ENCODE measurements around the gene CSF3. TPM values are rescaled to one million over a fixed set of nuclear protein-coding genes. Genes with fewer than 3 reads are reported as not detected.
A peak's percentile ranks its signal among the peaks of the same experiment; 100 is the strongest.

The CSF3 gene
- total RNA-seq, 1 donor from 2014 or later: not detected

GRCh38 chr17:40059729-40060475 lies 44.7 kb downstream of the CSF3 start:
- DNase-seq (ENCODE audit: low spot score) (no peak), ATAC-seq (no peak)

DNA sequence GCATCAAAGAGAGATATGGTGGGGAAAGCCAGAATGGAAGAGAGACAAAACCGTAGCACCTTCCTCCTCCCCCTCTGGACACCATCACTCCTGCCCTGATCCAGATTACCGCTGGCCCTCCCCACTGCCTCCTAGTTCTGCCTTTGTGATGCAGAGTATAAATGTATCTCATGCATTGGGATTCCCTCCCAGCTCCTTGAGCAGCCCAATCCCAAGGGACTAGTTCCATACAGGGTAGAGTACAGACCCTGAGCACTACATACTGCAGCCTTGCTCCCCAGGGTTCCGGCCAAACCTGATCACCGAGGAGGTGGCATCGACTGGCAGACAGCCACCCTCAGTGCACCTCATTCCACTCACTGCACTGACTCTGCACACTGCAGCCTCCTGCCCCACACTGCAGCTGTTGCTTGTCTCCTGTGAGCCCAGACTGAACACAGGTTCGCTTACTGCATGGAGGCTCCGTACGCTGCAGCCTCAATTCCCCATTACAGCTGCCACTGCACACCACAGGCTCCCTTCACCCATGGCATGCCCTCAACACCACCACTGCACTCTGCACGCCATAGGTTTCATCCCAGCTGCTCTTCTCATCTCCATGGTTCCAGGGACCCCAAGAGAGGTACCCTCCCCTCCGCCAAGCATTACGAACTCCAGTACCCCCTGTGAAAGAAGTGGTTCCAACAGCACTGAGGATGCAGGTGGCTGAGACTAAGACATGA lies 45.8 kb downstream of the CSF3 start:
- no peak for ATAC-seq
- DNase-seq (ENCODE audit: low spot score): no peak

- ATAC-seq (no peak), DNase-seq (ENCODE audit: low spot score) (no peak)
These were observed 46.4 kb downstream of the CSF3 start for GRCh38 chr17:40061609-40062038.

GRCh38 chr17:40062329-40063186 lies 47.3 kb downstream of the CSF3 start, which contains the start of gene THRA:
THRA (plus strand) TSS chr17:40062965; CDS start chr17:40074489, 11,524 bp downstream.
- peak; percentile 90 for ATAC-seq

DNA sequence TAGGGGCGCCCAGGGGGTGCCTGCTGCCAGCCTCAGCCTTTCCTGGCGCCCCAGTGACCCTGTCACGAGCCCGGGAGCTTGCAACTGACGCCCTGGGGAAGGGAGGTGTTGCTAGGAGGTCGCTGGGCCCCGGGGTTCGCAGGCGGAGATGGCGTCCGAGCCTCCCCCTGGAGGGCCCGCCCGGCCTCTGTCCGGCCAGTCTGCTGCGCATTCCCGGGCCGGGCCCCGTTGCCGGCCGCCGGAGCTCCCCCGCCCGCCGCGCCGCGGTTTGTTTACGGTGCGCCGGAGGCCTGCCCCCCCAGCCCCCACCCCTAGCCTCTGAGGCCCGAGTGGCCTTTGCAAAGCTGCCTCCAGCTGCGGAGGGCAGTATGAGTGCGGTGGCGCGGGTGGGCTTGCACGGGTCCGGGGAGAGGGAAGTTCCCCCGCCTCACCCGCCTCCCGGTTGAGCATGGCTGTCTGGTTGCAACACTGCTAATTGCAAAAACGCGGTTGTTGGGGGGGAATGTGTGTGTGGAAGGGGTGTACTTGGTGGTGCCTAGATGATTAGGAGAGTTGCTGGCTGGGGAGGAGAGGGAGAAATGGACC lies 48.0 kb downstream of the CSF3 start:
- ATAC-seq (peak; percentile 83), DNase-seq (ENCODE audit: low spot score) (peak; percentile 67)

More at GRCh38 chr17:40062329-40063186, 47.3 kb downstream of the CSF3 start, which contains the start of gene THRA:
- DNase-seq (ENCODE audit: low spot score): peak; percentile 78

DNA sequence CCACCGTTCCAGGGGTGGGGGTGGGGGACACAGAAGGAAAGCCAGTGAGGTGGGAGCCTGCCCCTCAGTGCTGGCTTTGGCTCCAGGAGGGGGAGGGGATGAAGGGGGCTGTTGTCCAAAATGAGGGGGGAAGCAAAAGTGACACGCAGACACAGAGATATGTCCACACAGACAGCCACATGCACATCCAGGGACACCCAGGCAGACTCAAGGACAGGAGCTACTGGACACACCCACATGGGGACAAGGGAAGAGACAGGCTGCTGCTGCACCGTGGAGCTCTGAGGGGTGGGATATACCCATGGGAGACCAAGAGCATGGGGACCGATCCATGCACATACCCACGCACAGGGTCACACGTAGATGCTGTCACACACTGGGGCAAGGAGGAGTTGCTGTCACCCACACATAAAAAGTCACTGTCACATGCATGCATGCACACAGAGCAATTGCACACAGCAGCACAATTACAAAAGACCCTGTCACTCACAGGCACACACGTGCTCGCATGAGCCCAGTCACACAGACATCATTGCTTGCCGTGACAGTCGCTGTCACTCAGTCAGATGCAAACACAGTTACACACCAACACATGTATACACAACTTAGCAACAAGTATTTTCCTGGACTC lies 48.8 kb downstream of the CSF3 start:
- DNase-seq (ENCODE audit: low spot score) (no peak), ATAC-seq (no peak)

GRCh38 chr17:40064971-40065768 lies 49.9 kb downstream of the CSF3 start:
- DNase-seq (ENCODE audit: low spot score) (no peak), ATAC-seq (no peak)

- DNase-seq (ENCODE audit: low spot score): no peak
- ATAC-seq: no peak
These were observed 50.7 kb downstream of the CSF3 start for GRCh38 chr17:40065769-40066510.

Other genes with a start within 250 kb of the CSF3 start
- gene IKZF3, start 151.1 kb upstream of the CSF3 start, total RNA-seq: 0.63 TPM
- gene ZPBP2, start 147.2 kb upstream of the CSF3 start, total RNA-seq: not detected
- 32.2 TPM for gene GSDMB, start 96.8 kb upstream of the CSF3 start, total RNA-seq
- gene ORMDL3, start 87.8 kb upstream of the CSF3 start, total RNA-seq: 159 TPM
- not detected for gene LRRC3C, start 87.7 kb upstream of the CSF3 start, total RNA-seq
- not detected for gene GSDMA, start 52.4 kb upstream of the CSF3 start, total RNA-seq
- 52.4 TPM for gene PSMD3, start 34.6 kb upstream of the CSF3 start, total RNA-seq
- gene MED24, start 39.0 kb downstream of the CSF3 start, total RNA-seq: 28.8 TPM
- gene THRA, start 47.5 kb downstream of the CSF3 start, total RNA-seq: 10.7 TPM
- 18.6 TPM for gene NR1D1, start 85.1 kb downstream of the CSF3 start, total RNA-seq
- 45.9 TPM for gene MSL1, start 106.5 kb downstream of the CSF3 start, total RNA-seq
- gene CASC3, start 125.1 kb downstream of the CSF3 start, total RNA-seq: 25.1 TPM
- gene RAPGEFL1, start 162.0 kb downstream of the CSF3 start, total RNA-seq: 19.3 TPM
- gene WIPF2, start 203.9 kb downstream of the CSF3 start, total RNA-seq: 10.3 TPM